Body of pancreas (tissue), 4 donors: ENCODE data around the gene PHACTR3.

Source experiments
- CTCF ChIP-seq, 7 experiments: fragments of 450-650 bp in 4 of 7; fragments of 200-600 bp in 3 of 7; sonication (generic) in 3 of 7; IDR thresholded peaks; one replicate each; pipeline ENCODE4 v1.5.1; 2016 to 2019; ENCODE audit warnings: antibody characterized with exemption in 7 of 7
- POLR2A ChIP-seq, 3 donors: fragments of 450-650 bp; IDR thresholded peaks; one replicate each; pipeline ENCODE4 v1.6.1; 2016; ENCODE audit warnings: antibody characterized with exemption in 3 of 3, mild to moderate bottlenecking in 2 of 3

GRCh38 chr20:59873409-59873808 is 269.1 kb downstream of the PHACTR3 start:
- TF ChIP-seq CTCF (IDR thresholded peaks at IDR 0.05) (no peak), POLR2A (IDR thresholded peaks at IDR 0.05) (no peak)
